IMR-90 (cell line): ENCODE results near the gene RBM10. TPM values are rescaled to one million over a fixed set of nuclear protein-coding genes. Genes with fewer than 3 reads are reported as not detected.

Source experiments
- ATAC-seq: fragments of 200-7000 bp; cut with Tn5 transposase; 2 replicates; pipeline ENCODE4 v1.9.1; 2020; ENCODE audit warnings: low read depth, mild to moderate bottlenecking, moderate library complexity
- BruUV-seq: library from RNA; stranded (reverse); fragments of 400-500 nt; replicated peaks from 2 replicates; lab custom pipeline; 2021; lab: Mats Ljungman, UMichigan
- CTCF ChIA-PET: fragments of 300-600 bp; formaldehyde crosslinking; extraction: SDS; loops from one replicate; lab custom pipeline; 2021; ENCODE audit warnings: antibody characterized with exemption; lab: Yijun Ruan, JAX
- POLR2A ChIA-PET: fragments of 300-600 bp; sonication (Branson Sonifier 250); formaldehyde crosslinking; loops from one replicate; lab custom pipeline; 2022; ENCODE audit warnings: antibody characterized with exemption; ENCODE audit not compliant: unreplicated experiment; lab: Charles Lee
- DNase-seq: peaks from one replicate; pipeline ENCODE4 v3.0.0; 2013
- H2AFZ ChIP-seq: replicated peaks from 2 replicates; pipeline ENCODE3; 2013; ENCODE audit warnings: low read length, mild to moderate bottlenecking; ENCODE audit not compliant: poor library complexity
- H2AK5ac ChIP-seq: 2 replicates; pipeline ENCODE4 v1.6.1; 2013; ENCODE audit warnings: low read depth, low read length, inconsistent platforms
- H2AK9ac ChIP-seq: replicated peaks from 2 replicates; pipeline ENCODE3; 2013; ENCODE audit warnings: mild to moderate bottlenecking, low read depth, low read length, moderate library complexity; ENCODE audit not compliant: poor library complexity
- H2BK120ac ChIP-seq: 2 replicates; pipeline ENCODE4 v1.6.1; 2013; ENCODE audit warnings: low read depth, low read length, inconsistent platforms
- H2BK15ac ChIP-seq: 3 replicates; pipeline ENCODE4 v1.6.1; 2013; ENCODE audit warnings: low read depth, low read length, inconsistent platforms
- H2BK20ac ChIP-seq: 2 replicates; pipeline ENCODE4 v1.6.1; 2013; ENCODE audit warnings: low read depth, mild to moderate bottlenecking, inconsistent platforms, low read length, moderate library complexity
- H2BK5ac ChIP-seq: 2 replicates; pipeline ENCODE4 v1.6.1; 2013; ENCODE audit warnings: mild to moderate bottlenecking, low read depth, low read length, inconsistent platforms; ENCODE audit not compliant: poor library complexity, severe bottlenecking
- H3K14ac ChIP-seq: replicated peaks from 2 replicates; pipeline ENCODE4 v1.6.1; 2013; ENCODE audit warnings: low read depth, low read length, inconsistent platforms
- H3K18ac ChIP-seq: 2 replicates; pipeline ENCODE4 v1.6.1; 2013; ENCODE audit warnings: low read depth, low read length, control low read depth
- H3K23ac ChIP-seq: 2 replicates; pipeline ENCODE4 v1.6.1; 2013; ENCODE audit warnings: low read depth, low read length, inconsistent platforms
- H3K27ac ChIP-seq: 2 replicates; pipeline ENCODE4 v1.5.1; 2013; ENCODE audit warnings: mild to moderate bottlenecking, control low read depth, low read length; ENCODE audit not compliant: insufficient read depth
- H3K27me3 ChIP-seq: 2 replicates; pipeline ENCODE4 v1.6.1; 2013; ENCODE audit warnings: low read length; ENCODE audit not compliant: control insufficient read depth, insufficient read depth
- H3K36me3 ChIP-seq: 2 replicates; pipeline ENCODE4 v1.6.1; 2013; ENCODE audit warnings: low read length, mixed read lengths; ENCODE audit not compliant: control insufficient read depth, insufficient read depth
- H3K4ac ChIP-seq: 2 replicates; pipeline ENCODE4 v1.6.1; 2013; ENCODE audit warnings: low read depth, low read length, inconsistent platforms
- H3K4me1 ChIP-seq: 2 replicates; pipeline ENCODE4 v1.6.1; 2013; ENCODE audit warnings: low read length, mixed read lengths; ENCODE audit not compliant: control insufficient read depth, insufficient read depth
- H3K4me2 ChIP-seq: 2 replicates; pipeline ENCODE4 v1.6.1; 2013; ENCODE audit warnings: low read depth, mild to moderate bottlenecking, control low read depth, low read length, moderate library complexity
- H3K4me3 ChIP-seq: 2 replicates; pipeline ENCODE4 v1.5.1; 2013; ENCODE audit warnings: low read depth, mild to moderate bottlenecking, control low read depth, low read length, moderate library complexity; ENCODE audit not compliant: insufficient read depth
- H3K56ac ChIP-seq: 2 replicates; pipeline ENCODE4 v1.6.1; 2013; ENCODE audit warnings: low read length, inconsistent platforms; ENCODE audit not compliant: insufficient read depth; ENCODE audit errors: extremely low read depth
- H3K79me1 ChIP-seq, 2 experiments: 2 replicates each; pipeline ENCODE4 v1.6.1; 2013; ENCODE audit warnings: low read length in 2 of 2, inconsistent platforms in 1 of 2, low read depth in 1 of 2
- H3K9ac ChIP-seq: 2 replicates; pipeline ENCODE4 v1.6.1; 2013; ENCODE audit warnings: low read depth, low read length, control low read depth
- H3K9me1 ChIP-seq: 2 replicates; pipeline ENCODE4 v1.6.1; 2013; ENCODE audit warnings: low read length, inconsistent platforms; ENCODE audit not compliant: insufficient read depth
- H3K9me3 ChIP-seq: 2 replicates; pipeline ENCODE4 v1.6.1; 2013; ENCODE audit warnings: low read length; ENCODE audit not compliant: control insufficient read depth, insufficient read depth
- H4K20me1 ChIP-seq: 2 replicates; pipeline ENCODE4 v1.6.1; 2013; ENCODE audit warnings: low read length, inconsistent platforms; ENCODE audit not compliant: insufficient read depth
- H4K5ac ChIP-seq: 2 replicates; pipeline ENCODE4 v1.6.1; 2013; ENCODE audit warnings: mild to moderate bottlenecking, low read depth, low read length, control low read depth
- H4K8ac ChIP-seq, 2 experiments: 2 replicates each; pipeline ENCODE4 v1.6.1; 2013; ENCODE audit warnings: low read depth in 2 of 2, low read length in 2 of 2, control low read depth in 1 of 2, inconsistent platforms in 1 of 2
- H4K91ac ChIP-seq: 2 replicates; pipeline ENCODE4 v1.6.1; 2013; ENCODE audit warnings: low read depth, low read length, inconsistent platforms; ENCODE audit not compliant: insufficient read depth
- CEBPB ChIP-seq: IDR thresholded peaks from 2 replicates; pipeline ENCODE4 v1.6.1; 2012; ENCODE audit warnings: low read depth, low read length, improper control_type of control experiment
- CTCF ChIP-seq: conservative IDR thresholded peaks from 2 replicates; pipeline ENCODE4 v1.5.1; 2012; ENCODE audit warnings: mild to moderate bottlenecking, low read depth, low read length, improper control_type of control experiment
- MAFK ChIP-seq: IDR thresholded peaks from 2 replicates; pipeline ENCODE4 v1.6.1; 2012; ENCODE audit warnings: low read depth, low read length, improper control_type of control experiment
- MXI1 ChIP-seq: IDR thresholded peaks from 2 replicates; pipeline ENCODE4 v1.6.1; 2012; ENCODE audit warnings: low read depth, mild to moderate bottlenecking, low read length, moderate library complexity, borderline replicate concordance
- NFE2L2 ChIP-seq: fragments of 150-350 bp; IDR thresholded peaks from 2 replicates; pipeline ENCODE4 v1.6.1; 2016; ENCODE audit warnings: low read depth, mild to moderate bottlenecking, low read length
- POLR2A ChIP-seq: IDR thresholded peaks from 2 replicates; pipeline ENCODE4 v1.6.1; 2012; ENCODE audit warnings: mild to moderate bottlenecking, low read depth, low read length
- RCOR1 ChIP-seq: IDR thresholded peaks from 2 replicates; pipeline ENCODE4 v1.6.1; 2012; ENCODE audit warnings: mild to moderate bottlenecking, low read length, improper control_type of control experiment; ENCODE audit not compliant: insufficient replicate concordance
- RFX5 ChIP-seq: IDR thresholded peaks from 2 replicates; pipeline ENCODE4 v1.8.0; 2012; ENCODE audit warnings: low read depth, mild to moderate bottlenecking, low read length, moderate library complexity
- SMC3 ChIP-seq: fragments of 150-350 bp; IDR thresholded peaks from 2 replicates; pipeline ENCODE4 v1.6.1; 2016; ENCODE audit warnings: low read depth, mild to moderate bottlenecking, antibody characterized with exemption, low read length, moderate library complexity
- USF2 ChIP-seq: fragments of 150-350 bp; IDR thresholded peaks from 2 replicates; pipeline ENCODE4 v1.6.1; 2017; ENCODE audit warnings: mild to moderate bottlenecking, antibody characterized with exemption, low read length, low read depth
- WGBS, 2 experiments: methylation state at CpG; one replicate each; pipeline versions ENCODE4 v1.1.5 to v1.1.7; 2013; ENCODE audit warnings: missing lambda C conversion rate in 2 of 2; ENCODE audit not compliant: insufficient read length in 1 of 2; ENCODE audit errors: extremely low coverage in 2 of 2; 5-methylcytosine and 5-hydroxymethylcytosine counted together
- dilution Hi-C: fragments of 300-500 bp; cut with HindIII; formaldehyde crosslinking; loops from one replicate; pipeline ENCODE4 v1.14.3; 2018; ENCODE audit warnings: low sequenced_read_pairs; ENCODE audit not compliant: unreplicated experiment
- in situ Hi-C: fragments of 300-500 bp; cut with MboI; formaldehyde crosslinking; loops from 3 replicates; pipeline ENCODE4 v1.14.3; 2019; ENCODE audit warnings: low sequenced_read_pairs, inconsistent platforms, mixed read lengths
- intact Hi-C: fragments of 100-400 bp; cut with micrococcal nuclease; formaldehyde crosslinking; loops from 2 replicates; pipeline ENCODE4 v1.10.0; 2022
- polyA plus RNA-seq, 3 experiments: library from polyadenylated mRNA; depleted of rRNA; stranded (reverse); fragments of >200 nt; gene quantifications; 2 replicates each; pipeline ENCODE4 v1.2.3, GENCODE V29; 2012; ENCODE audit warnings: low replicate concordance in 1 of 3
- total RNA-seq: library from RNA; depleted of rRNA; stranded (reverse); fragments of >200 nt; gene quantifications from 2 replicates; pipeline ENCODE4 v1.2.3, GENCODE V29; 2012

Gene RBM10
- total and polyA plus RNA-seq, 2 of the 4 experiments (the other 2 are of a cell fraction) = 33.4 to 36.0 TPM

GRCh38 chrX:47138171-47138570, 6.8 kb upstream of the RBM10 start:
- no peak overlapping the region for H2AK9ac ChIP-seq
- peaks cover 8% of the 10 kb centered on the region; the same call in 1 of the 2 replicates for H3K36me3 ChIP-seq
- H3K9ac ChIP-seq = no peak overlapping the region
- ChIA-PET CTCF (no interaction called here), POLR2A (no interaction called here)
- no peaks in the 10 kb centered on the region for H3K9me3 ChIP-seq
- no peak overlapping the region for H3K14ac ChIP-seq
- H2AFZ ChIP-seq = no peak overlapping the region
- no peak overlapping the region for H2AK5ac ChIP-seq
- no peaks in the 10 kb centered on the region for H3K9me1 ChIP-seq
- no peak overlapping the region for H2BK120ac ChIP-seq
- H2BK5ac ChIP-seq = no peak overlapping the region
- H3K27ac ChIP-seq = no peak overlapping the region
- H2BK15ac ChIP-seq = no peak overlapping the region
- H3K4ac ChIP-seq = no peak overlapping the region
- no peak overlapping the region for H3K56ac ChIP-seq
- dilution Hi-C loops (no loop called here), in situ Hi-C loops (no loop called here), intact Hi-C loops (no loop called here)
- H3K23ac ChIP-seq = no peak overlapping the region
- peaks cover 4% of the 10 kb centered on the region; the same call in 1 of the 2 replicates for H3K27me3 ChIP-seq
- BruUV-seq = no TSS peak
- peaks cover 6% of the 10 kb centered on the region; the same call in 1 of the 2 replicates for H4K20me1 ChIP-seq
- H3K4me1 ChIP-seq = no peaks in the 10 kb centered on the region
- DNase-seq (no peak), ATAC-seq (no peak)
- H3K4me2 ChIP-seq = no peak overlapping the region
- TF ChIP-seq RCOR1 (no peak), NFE2L2 (no peak), MXI1 (no peak), RFX5 (no peak), SMC3 (no peak), MAFK (no peak), CEBPB (no peak), USF2 (no peak), CTCF (no peak), POLR2A (no peak)
- H4K5ac ChIP-seq = no peak overlapping the region
- H4K91ac ChIP-seq = no peak overlapping the region
- no peak overlapping the region for H3K4me3 ChIP-seq
- H3K79me1 ChIP-seq = no peaks in the 10 kb centered on the region
- H2BK20ac ChIP-seq = no peak overlapping the region
- no peak overlapping the region for H3K18ac ChIP-seq
- 67% methylated on average over 1 of the region's 6 CpGs; no CpG with 5 or more reads in 1 of the 2 experiments for WGBS, 2 experiments
- H4K8ac ChIP-seq = no peak overlapping the region
